Neural progenitor cell (in vitro differentiated cells): Measurements from ENCODE around the gene ACTBL2.

Experiments
- EZH2phosphoT487 ChIP-seq: fragments of 200-600 bp; sonication (generic); IDR thresholded peaks from 2 replicates; pipeline ENCODE4 v1.6.1; 2017; ENCODE audit warnings: antibody characterized with exemption
- TF ChIP-seq, protein P1 (sequence below): fragments of 200-600 bp; sonication (generic); IDR thresholded peaks from 2 replicates; pipeline ENCODE4 v1.5.1; 2017; ENCODE audit warnings: antibody characterized with exemption, mild to moderate bottlenecking

GRCh38 chr5:57505272-57506200 is 22.9 kb upstream of the ACTBL2 start:
- TF ChIP-seq, protein P1, sequence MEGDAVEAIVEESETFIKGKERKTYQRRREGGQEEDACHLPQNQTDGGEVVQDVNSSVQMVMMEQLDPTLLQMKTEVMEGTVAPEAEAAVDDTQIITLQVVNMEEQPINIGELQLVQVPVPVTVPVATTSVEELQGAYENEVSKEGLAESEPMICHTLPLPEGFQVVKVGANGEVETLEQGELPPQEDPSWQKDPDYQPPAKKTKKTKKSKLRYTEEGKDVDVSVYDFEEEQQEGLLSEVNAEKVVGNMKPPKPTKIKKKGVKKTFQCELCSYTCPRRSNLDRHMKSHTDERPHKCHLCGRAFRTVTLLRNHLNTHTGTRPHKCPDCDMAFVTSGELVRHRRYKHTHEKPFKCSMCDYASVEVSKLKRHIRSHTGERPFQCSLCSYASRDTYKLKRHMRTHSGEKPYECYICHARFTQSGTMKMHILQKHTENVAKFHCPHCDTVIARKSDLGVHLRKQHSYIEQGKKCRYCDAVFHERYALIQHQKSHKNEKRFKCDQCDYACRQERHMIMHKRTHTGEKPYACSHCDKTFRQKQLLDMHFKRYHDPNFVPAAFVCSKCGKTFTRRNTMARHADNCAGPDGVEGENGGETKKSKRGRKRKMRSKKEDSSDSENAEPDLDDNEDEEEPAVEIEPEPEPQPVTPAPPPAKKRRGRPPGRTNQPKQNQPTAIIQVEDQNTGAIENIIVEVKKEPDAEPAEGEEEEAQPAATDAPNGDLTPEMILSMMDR: no peak
- TF ChIP-seq EZH2phosphoT487: no peak
